Measurements from ENCODE around the gene TESK1. TPM values are rescaled to one million over a fixed set of nuclear protein-coding genes. Genes with fewer than 3 reads are reported as not detected.

Gene TESK1
- total RNA-seq, 2 donors from 2014 or later: 37.7 to 47.8 TPM

DNA sequence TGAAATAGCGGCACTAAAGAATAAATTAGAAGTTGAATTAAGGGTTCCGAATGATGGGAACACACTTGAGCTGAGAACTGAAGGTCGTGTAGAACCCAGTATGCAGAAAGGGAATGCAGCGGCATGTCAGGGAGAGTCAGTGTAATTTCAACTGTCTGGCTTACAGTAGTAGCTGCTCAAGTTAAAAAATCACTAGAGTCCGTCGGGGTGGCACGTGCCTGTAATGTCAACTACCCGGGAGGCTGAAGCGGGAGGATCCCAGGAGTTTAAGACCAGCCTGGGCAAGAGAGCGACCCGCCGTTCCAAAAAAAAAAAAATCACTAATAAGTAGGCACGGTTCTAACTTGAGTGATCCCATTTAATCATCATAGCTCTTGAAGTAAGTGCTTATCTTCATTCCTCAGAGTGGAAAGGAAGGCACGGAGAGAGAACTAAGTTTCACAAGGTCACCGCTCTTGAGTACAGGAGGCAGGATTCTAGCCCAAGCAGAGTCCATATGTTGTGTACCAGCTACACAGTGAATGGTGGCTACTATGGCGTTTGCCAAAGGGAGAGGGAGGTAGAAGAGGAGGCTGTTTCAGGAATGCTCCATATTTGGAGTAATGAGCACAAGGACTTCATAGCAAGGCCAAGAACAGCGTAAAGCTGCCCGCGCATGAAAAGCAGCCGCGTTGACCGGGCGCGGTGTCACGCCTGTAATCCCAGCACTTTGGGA is 51.9 kb downstream of the TESK1 start:
- intact Hi-C loops (cut with DNase I, micrococcal nuclease): loop anchor here in 1 of 2 donors (5.0 to 10.0 kb wide), 2 partner anchors 35 to 78 kb away; partner anchors contain the start of genes CREB3 and TLN1
- DNase-seq: no peak
- ATAC-seq: peak; percentile 8

DNA sequence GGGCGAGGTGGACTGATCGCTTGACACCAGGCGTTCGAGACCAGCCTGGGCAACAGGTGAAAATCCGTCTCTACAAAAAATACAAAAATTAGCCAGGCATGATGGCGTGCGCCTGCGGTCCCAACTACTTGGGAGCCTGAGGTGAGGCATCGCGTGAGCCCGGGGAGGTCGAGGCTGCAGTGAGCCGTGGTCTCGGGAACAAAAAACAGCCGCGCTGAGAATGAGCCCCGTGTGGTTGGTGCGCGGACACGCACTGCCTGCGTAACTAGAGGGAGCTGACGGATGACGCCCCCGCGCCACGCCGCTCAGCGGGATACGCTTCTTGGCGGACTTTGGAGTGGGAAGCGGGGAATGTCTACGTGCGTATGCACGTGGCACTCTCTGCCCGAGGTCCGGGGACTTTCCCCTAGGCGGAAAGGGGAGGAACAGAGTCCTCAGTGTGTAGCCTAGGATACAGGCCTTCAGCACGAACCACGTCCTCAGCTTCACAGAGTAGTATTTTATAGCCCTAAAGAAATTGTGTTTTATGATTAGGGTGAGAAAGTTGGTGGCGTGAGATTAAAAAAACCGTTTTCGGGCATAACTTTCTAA is 52.6 kb downstream of the TESK1 start, which contains the start of gene RMRP:
Gene RMRP, minus strand, starts transcription at position 474 of the 591 bp plus-strand sequence.
- intact Hi-C loops (cut with DNase I, micrococcal nuclease): loop anchor here in 1 of 2 donors (5.0 to 10.0 kb wide), 2 partner anchors 35 to 77 kb away; partner anchors contain the start of genes CREB3 and TLN1
- peak; percentile 94 to 99 for DNase-seq
- ATAC-seq: peak; percentile 84

DNA sequence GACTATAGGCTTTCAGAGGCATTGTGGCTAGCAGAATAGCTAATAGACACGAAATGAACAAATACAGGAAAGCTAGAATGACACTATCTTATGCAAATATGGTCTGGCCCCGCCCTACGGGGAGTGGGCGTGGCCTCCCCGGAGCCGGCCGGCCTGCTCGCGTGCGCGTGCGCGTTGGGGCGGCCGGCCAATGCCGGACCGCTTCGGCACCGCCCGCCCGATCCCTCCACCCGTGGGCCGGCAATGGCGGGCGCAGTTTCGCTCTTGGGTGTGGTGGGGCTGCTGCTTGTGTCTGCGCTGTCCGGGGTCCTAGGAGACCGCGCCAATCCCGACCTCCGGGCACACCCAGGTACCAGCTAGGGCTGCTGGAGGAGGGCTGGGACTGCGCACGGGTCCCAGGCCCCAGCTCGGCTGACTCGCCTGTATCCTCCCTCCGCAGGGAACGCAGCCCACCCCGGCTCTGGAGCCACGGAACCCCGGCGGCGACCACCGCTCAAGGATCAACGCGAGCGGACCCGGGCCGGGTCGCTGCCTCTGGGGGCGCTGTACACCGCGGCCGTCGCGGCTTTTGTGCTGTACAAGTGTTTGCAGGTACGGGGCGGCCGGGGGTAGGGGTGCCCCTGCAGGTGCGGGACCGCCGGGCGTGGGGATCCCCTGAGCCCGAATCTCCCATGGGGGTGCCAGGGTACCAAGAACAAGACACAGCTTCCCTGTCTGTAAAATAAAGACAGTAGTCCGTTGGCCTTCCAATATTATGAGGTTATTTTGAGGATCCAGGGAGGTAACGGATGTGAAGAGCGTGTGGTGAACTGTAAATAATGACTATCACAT is 53.3 kb downstream of the TESK1 start, which contains the start of gene CCDC107:
Gene CCDC107, plus strand, starts transcription at position 156 of the 831 bp plus-strand sequence. Its CDS starts 88 bp downstream, at position 244.
- DNase-seq: peak; percentile 78 to 88
- ATAC-seq: peak; percentile 68
- intact Hi-C loops (cut with DNase I, micrococcal nuclease): loop anchor here in 1 of 2 donors (5.0 to 10.0 kb wide), 2 partner anchors 34 to 76 kb away; partner anchors contain the start of genes CREB3 and TLN1

DNA sequence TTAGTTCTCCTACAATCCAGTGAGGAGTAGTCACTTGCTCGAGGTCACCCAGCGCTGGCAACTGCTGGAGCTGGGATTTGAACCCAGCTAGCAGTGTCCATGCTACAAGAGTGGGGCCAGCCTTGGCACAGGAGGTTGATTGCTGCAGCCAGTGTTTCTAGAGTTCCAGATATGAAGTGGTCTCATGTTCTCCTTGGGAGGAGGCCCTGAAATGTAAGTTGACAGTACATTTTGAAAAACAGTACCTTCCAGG is 53.8 kb downstream of the TESK1 start:
- ATAC-seq (peak; percentile 2), DNase-seq (peak in 1 of 2 donors; percentile 45)
- intact Hi-C loops (cut with DNase I, micrococcal nuclease): loop anchor here in 1 of 2 donors (5.0 to 10.0 kb wide), 2 partner anchors 33 to 76 kb away; partner anchors contain the start of genes CREB3 and TLN1

DNA sequence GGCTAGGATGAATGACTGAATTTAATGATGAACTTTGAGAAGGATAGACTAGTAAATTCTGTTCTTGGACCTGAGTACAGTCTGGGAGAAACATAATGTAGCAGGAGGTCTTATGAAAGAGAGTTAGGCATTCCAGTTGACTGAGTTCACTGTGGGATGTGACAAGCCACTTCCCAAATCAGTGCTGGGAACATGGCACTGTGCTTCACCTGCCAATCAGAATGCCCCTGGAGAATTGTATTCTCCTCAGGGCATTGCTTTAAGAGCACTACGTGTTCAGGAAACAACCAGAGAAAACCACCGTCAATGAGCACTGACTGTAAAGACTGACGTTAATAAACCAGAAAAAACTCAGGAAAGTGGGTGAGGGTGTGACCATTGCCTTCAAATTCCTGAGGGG is 54.3 kb downstream of the TESK1 start:
- intact Hi-C loops (cut with DNase I, micrococcal nuclease): loop anchor here in 1 of 2 donors (5.0 to 10.0 kb wide), 2 partner anchors 33 to 75 kb away; partner anchors contain the start of genes CREB3 and TLN1
- ATAC-seq (no peak), DNase-seq (no peak)

Small RNA genes within 50 kb of the gene (microRNA-seq; reads per million reads assigned to microRNA genes)
- 0.53 to 6.8 reads per million in 2 donors for gene MIR4667

Other genes with a start within 250 kb of the TESK1 start
- gene RUSC2, start 115.2 kb upstream of the TESK1 start, total RNA-seq: 1 to 10 TPM; 7.7 to 9.2 TPM
- 1 to 10 TPM; 1.2 to 2.2 TPM for gene CD72, start 13.2 kb downstream of the TESK1 start, total RNA-seq
- 1 to 10 TPM in 1 of 2 donors, under 1 TPM in 1; 0.46 to 1.4 TPM for gene SIT1, start 45.7 kb downstream of the TESK1 start, total RNA-seq
- gene RMRP, start 52.8 kb downstream of the TESK1 start, total RNA-seq: over 10,000 TPM; 19,198 to 30,979 TPM
- 10 to 100 TPM; 25.0 to 33.1 TPM for gene CCDC107, start 53.0 kb downstream of the TESK1 start, total RNA-seq
- gene ARHGEF39, start 59.9 kb downstream of the TESK1 start, total RNA-seq: 1 to 10 TPM; 5.2 to 7.6 TPM
- gene CA9, start 68.7 kb downstream of the TESK1 start, total RNA-seq: under 1 TPM; 0.56 to 0.89 TPM
- 100 to 1,000 TPM in 1 of 2 donors, 10 to 100 TPM in 1; 25.9 to 277 TPM for gene TPM2, start 84.7 kb downstream of the TESK1 start, total RNA-seq
- gene TLN1, start 126.9 kb downstream of the TESK1 start, total RNA-seq: 100 to 1,000 TPM; 142 to 172 TPM
- gene CREB3, start 127.4 kb downstream of the TESK1 start, total RNA-seq: 10 to 100 TPM; 40.2 to 40.6 TPM
- 100 to 1,000 TPM; 179 to 186 TPM for gene GBA2, start 144.0 kb downstream of the TESK1 start, total RNA-seq
- 10 to 100 TPM; 54.8 to 56.3 TPM for gene RGP1, start 144.0 kb downstream of the TESK1 start, total RNA-seq
- gene MSMP, start 149.0 kb downstream of the TESK1 start, total RNA-seq: not detected
- gene NPR2, start 186.3 kb downstream of the TESK1 start, total RNA-seq: 1 to 10 TPM; 7.4 to 7.9 TPM
- gene SPAG8, start 207.0 kb downstream of the TESK1 start, total RNA-seq: 1 to 10 TPM in 1 of 2 donors, under 1 TPM in 1; 0.15 to 1.5 TPM
- gene HINT2, start 209.8 kb downstream of the TESK1 start, total RNA-seq: 10 to 100 TPM; 56.0 to 59.4 TPM
- under 1 TPM in 1 of 2 donors, not detected in 1; 0.28 TPM for gene FAM221B, start 223.5 kb downstream of the TESK1 start, total RNA-seq
- gene TMEM8B, start 224.0 kb downstream of the TESK1 start, total RNA-seq: 10 to 100 TPM; 15.4 to 16.4 TPM